ENCODE data around the gene SLC25A33. TPM values are rescaled to one million over a fixed set of nuclear protein-coding genes. Genes with fewer than 3 reads are reported as not detected.

Gene SLC25A33
- total and polyA plus RNA-seq, 2 donors (not counting 1 experiment from before 2014, with no cell fraction given): 2.3 to 5.0 TPM

GRCh38 chr1:9597361-9598315, 58.4 kb downstream of the SLC25A33 start:
- Mint-ChIP-seq H3K4me3 (no peak overlapping the region), H3K27me3 (no peaks in the 10 kb centered on the region), H3K4me1 (peaks cover 11% of the 10 kb centered on the region), H3K27ac (no peak overlapping the region), H3K9me3 (ENCODE audit: insufficient read depth) (no peaks in the 10 kb centered on the region)
- H3K27me3 ChIP-seq (replicated peaks in 1 of 4; ENCODE audit: control extremely low read depth in 1 of 4, control insufficient read depth in 3 of 4, insufficient read depth in 4 of 4, low read length in 3 of 4): no peaks in the 10 kb centered on the region
- intact Hi-C loops (cut with micrococcal nuclease): no loop called here
- no peaks in the 10 kb centered on the region for H3K9me3 ChIP-seq (ENCODE audit: control extremely low read depth in 1 of 3, control insufficient read depth in 2 of 3, insufficient read depth in 1 of 3, low read length in 2 of 3)
- DNase-seq (no peak), ATAC-seq (ENCODE audit: low read depth) (no peak)
- CTCF ChIA-PET: interaction anchor here (0.8 to 1.2 kb wide), 3 partner anchors 18 to 107 kb away, joined by 5 to 7 read pairs (median 5); no protein-coding TSS in a partner anchor
- peaks cover 0 to 17% of the 10 kb centered on the region in 2 experiments for H3K36me3 ChIP-seq (replicated peaks in 1 of 2; ENCODE audit: control extremely low read depth in 1 of 2, control insufficient read depth in 1 of 2, extremely low read depth in 1 of 2, insufficient read depth in 2 of 2, low read length in 1 of 2)
- H3K27ac ChIP-seq (ENCODE audit: low read length in 2 of 2): no peak overlapping the region
- H3K4me2 ChIP-seq (replicated peaks; ENCODE audit: low read depth, low read length, poor library complexity, severe bottlenecking): no peak overlapping the region
- no peak overlapping the region for H2AFZ ChIP-seq (ENCODE audit: insufficient read depth, low read depth, low read length, poor library complexity, severe bottlenecking)
- POLR2A ChIA-PET: interaction anchor here (0.6 to 0.7 kb wide), 2 partner anchors 77 to 142 kb away, joined by 3 to 7 read pairs; no protein-coding TSS in a partner anchor
- peaks cover 20% of the 10 kb centered on the region for H4K20me1 ChIP-seq (ENCODE audit: control insufficient read depth, insufficient read depth, low read length, poor library complexity, severe bottlenecking)
- no peak overlapping the region for H3K4me3 ChIP-seq (ENCODE audit: control extremely low read depth in 1 of 5, extremely low read depth in 1 of 5, insufficient read depth in 1 of 5, low read depth in 2 of 5, low read length in 4 of 5)
- H3K79me2 ChIP-seq (ENCODE audit: control insufficient read depth, insufficient read depth, low read length): peaks cover 26% of the 10 kb centered on the region
- no peak overlapping the region for H3K9ac ChIP-seq (ENCODE audit: low read length)
- TF ChIP-seq EZH2 (IDR thresholded peaks at IDR 0.05; ENCODE audit: borderline replicate concordance, insufficient read depth, low read depth, low read length, poor library complexity, severe bottlenecking) (no peak), CTCF (IDR thresholded peaks at IDR 0.05) (no peak)
- H3K4me1 ChIP-seq (ENCODE audit: control insufficient read depth in 2 of 2, insufficient read depth in 2 of 2, low read length in 2 of 2): peaks cover 9 to 13% of the 10 kb centered on the region in 2 donors
- WGBS (ENCODE audit: insufficient coverage): 97% methylated on average over 12 of the region's 14 CpGs

GRCh38 chr1:9598316-9598700, 59.0 kb downstream of the SLC25A33 start:
- H3K27ac Mint-ChIP-seq: no peak overlapping the region
- H3K27me3 ChIP-seq (replicated peaks in 1 of 4; ENCODE audit: control extremely low read depth in 1 of 4, control insufficient read depth in 3 of 4, insufficient read depth in 4 of 4, low read length in 3 of 4): no peaks in the 10 kb centered on the region
- H3K9me3 ChIP-seq (ENCODE audit: control extremely low read depth in 1 of 3, control insufficient read depth in 2 of 3, insufficient read depth in 1 of 3, low read length in 2 of 3): no peaks in the 10 kb centered on the region
- peaks cover 0 to 19% of the 10 kb centered on the region in 2 experiments for H3K36me3 ChIP-seq (replicated peaks in 1 of 2; ENCODE audit: control extremely low read depth in 1 of 2, control insufficient read depth in 1 of 2, extremely low read depth in 1 of 2, insufficient read depth in 2 of 2, low read length in 1 of 2)
- peaks cover 16% of the 10 kb centered on the region for H4K20me1 ChIP-seq (ENCODE audit: control insufficient read depth, insufficient read depth, low read length, poor library complexity, severe bottlenecking)
- H3K9me3 Mint-ChIP-seq (ENCODE audit: insufficient read depth): no peaks in the 10 kb centered on the region
- H3K4me1 ChIP-seq (ENCODE audit: control insufficient read depth in 2 of 2, insufficient read depth in 2 of 2, low read length in 2 of 2): peaks cover 4 to 6% of the 10 kb centered on the region in 2 donors
- peaks cover 5% of the 10 kb centered on the region for H3K4me1 Mint-ChIP-seq
- ChIA-PET POLR2A (no interaction called here), CTCF (interaction anchor here (0.8 to 1.2 kb wide), 2 partner anchors 17 to 107 kb away, joined by 5 to 7 read pairs; no protein-coding TSS in a partner anchor)
- no peak overlapping the region for H3K4me3 Mint-ChIP-seq
- no peak overlapping the region for H3K4me2 ChIP-seq (replicated peaks; ENCODE audit: low read depth, low read length, poor library complexity, severe bottlenecking)
- no peak for ATAC-seq (ENCODE audit: low read depth)
- no peak overlapping the region for H3K9ac ChIP-seq (ENCODE audit: low read length)
- H3K79me2 ChIP-seq (ENCODE audit: control insufficient read depth, insufficient read depth, low read length): peaks cover 19% of the 10 kb centered on the region
- no peak overlapping the region for H2AFZ ChIP-seq (ENCODE audit: insufficient read depth, low read depth, low read length, poor library complexity, severe bottlenecking)
- DNase-seq: no peak
- TF ChIP-seq CTCF (IDR thresholded peaks at IDR 0.05) (no peak), EZH2 (IDR thresholded peaks at IDR 0.05; ENCODE audit: borderline replicate concordance, insufficient read depth, low read depth, low read length, poor library complexity, severe bottlenecking) (no peak)
- 98% methylated on average over 18 of the region's 18 CpGs for WGBS (ENCODE audit: insufficient coverage)
- intact Hi-C loops (cut with micrococcal nuclease): no loop called here
- H3K4me3 ChIP-seq (ENCODE audit: control extremely low read depth in 1 of 5, extremely low read depth in 1 of 5, insufficient read depth in 1 of 5, low read depth in 2 of 5, low read length in 4 of 5): no peak overlapping the region
- no peaks in the 10 kb centered on the region for H3K27me3 Mint-ChIP-seq
- no peak overlapping the region for H3K27ac ChIP-seq (ENCODE audit: low read length in 2 of 2)

Measured in B cell (primary cell).